GM18861 (cell line): Measurements from ENCODE around the gene UGT1A6.

Experiments
- ATAC-seq: cut with Tn5 transposase; IDR thresholded peaks from one replicate; pipeline ENCODE4 v1.9.1; 2021; ENCODE audit not compliant: unreplicated experiment

Gene UGT1A6

DNA sequence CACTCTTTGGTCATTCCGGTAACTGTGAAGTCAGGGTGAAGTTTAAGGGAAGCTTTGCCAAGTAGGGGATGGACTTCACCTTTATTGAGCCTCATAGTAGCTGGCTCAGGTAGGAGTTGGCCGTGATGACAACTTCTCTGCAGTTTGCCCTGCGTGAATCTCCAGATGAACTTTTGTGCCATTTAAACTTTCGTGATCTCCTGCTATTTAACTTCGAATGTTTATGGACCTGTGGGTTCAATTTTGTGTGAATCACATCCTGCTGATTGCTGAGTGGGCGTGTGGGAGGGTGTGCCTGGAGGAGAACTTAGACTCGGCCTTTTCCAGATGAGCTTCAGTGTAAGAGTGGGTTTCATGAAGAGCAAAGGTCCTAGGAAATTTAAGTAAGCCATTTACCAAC lies 71.6 kb downstream of the UGT1A6 start:
- ATAC-seq: no peak

- ATAC-seq: no peak
Observed at GRCh38 chr2:233764761-233765160, 72.1 kb downstream of the UGT1A6 start.

GRCh38 chr2:233766416-233766815 lies 73.7 kb downstream of the UGT1A6 start:
- ATAC-seq: no peak

- ATAC-seq: no peak
Observed at GRCh38 chr2:233768076-233768475, 75.4 kb downstream of the UGT1A6 start.

DNA sequence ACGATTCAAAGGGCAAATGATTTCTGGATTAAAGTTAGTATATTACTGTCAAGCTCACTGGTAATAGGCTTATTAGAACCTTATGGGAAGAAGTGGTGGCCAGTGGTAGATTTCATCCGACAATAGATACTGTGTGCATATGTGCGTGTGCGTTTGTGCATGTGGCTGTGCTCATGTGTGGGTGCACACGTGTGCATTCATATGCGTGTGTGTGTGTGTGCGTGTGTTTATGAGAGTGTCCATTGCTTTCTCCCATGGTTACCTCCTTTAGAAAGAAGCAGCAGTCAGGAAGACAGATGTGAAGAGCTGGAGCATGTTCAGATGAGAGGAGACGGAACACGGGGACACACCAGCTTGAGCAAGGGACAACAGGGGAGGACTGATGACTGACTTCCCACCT lies 76.6 kb downstream of the UGT1A6 start:
- no peak for ATAC-seq

- no peak for ATAC-seq
Observed at GRCh38 chr2:233772153-233772552, 79.5 kb downstream of the UGT1A6 start.

DNA sequence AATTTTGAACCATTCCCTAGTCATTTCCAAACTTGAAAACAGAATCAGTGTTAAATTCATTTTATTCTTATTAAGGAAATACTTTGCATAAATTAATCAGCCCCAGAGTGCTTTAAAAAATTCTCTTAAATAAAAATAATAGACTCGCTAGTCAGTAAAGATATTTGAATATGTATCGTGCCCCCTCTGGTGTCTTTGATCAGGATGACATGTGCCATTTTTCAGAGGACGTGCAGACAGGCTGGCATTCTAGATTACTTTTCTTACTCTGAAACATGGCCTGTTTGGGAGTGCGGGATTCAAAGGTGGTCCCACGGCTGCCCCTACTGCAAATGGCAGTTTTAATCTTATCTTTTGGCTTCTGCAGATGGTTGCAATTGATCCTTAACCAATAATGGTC lies 79.9 kb downstream of the UGT1A6 start:
- no peak for ATAC-seq

DNA sequence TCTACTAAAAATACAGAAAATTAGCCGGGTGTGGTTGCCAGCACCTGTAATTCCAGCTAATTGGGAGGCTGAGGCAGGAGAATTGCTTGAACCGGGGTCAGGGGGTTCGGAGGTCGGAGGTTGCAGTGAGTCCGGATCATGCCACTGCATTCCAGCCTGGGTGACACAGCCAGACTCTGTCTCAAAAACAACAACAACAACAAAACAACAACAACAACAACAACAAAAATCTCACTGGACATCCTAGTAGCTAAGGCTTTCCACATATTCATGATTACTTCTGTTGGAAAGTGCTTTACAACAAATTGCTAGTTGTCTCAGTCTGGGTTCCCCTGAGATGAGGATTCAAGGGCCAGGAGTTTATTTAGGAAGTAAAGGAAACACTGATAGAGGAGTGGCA lies 81.2 kb downstream of the UGT1A6 start:
- ATAC-seq: no peak

DNA sequence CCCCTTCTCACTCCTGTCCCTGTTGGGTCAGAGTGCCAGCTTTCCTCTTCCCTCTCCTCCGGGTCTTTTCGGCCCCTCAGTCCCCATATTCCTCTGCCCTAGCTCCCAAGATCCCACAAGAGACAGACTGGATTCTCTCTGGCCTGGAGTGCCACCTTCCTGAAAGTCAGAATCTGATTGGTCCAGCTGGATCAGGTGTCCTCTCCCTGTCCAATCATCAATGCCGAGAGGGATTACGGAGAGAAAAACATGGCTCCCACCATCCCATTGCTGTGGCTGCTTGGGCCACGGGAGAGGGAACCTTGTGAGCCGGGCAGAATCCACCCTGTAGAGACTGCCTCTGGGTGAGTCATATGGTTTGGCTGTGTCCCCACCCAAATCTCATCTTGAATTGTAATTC lies 82.7 kb downstream of the UGT1A6 start:
- ATAC-seq: no peak

GRCh38 chr2:233778030-233778429 lies 85.3 kb downstream of the UGT1A6 start, which contains the start of gene MROH2A:
MROH2A (plus strand) TSS chr2:233778330; CDS start chr2:233779359, 1,029 bp downstream.
- no peak for ATAC-seq

DNA sequence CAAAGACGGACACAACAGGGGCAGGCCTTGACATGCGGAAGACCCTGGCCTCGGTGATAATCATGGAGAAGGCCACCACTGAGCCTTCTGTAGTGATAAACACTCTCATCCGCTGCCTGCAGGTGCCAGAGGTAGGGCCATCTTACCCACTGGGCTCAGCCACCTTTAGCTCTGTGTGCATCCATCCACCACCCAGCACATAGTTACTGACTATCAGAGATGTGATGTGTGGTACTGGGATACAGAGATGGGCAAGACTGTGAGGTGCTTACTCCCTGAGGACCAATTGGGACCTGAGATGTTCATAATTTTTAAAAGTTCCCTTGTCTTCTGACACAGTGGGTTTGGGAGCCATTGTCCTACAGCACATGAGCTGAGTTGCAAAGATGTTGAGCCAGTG lies 87.0 kb downstream of the UGT1A6 start:
- ATAC-seq: no peak

DNA sequence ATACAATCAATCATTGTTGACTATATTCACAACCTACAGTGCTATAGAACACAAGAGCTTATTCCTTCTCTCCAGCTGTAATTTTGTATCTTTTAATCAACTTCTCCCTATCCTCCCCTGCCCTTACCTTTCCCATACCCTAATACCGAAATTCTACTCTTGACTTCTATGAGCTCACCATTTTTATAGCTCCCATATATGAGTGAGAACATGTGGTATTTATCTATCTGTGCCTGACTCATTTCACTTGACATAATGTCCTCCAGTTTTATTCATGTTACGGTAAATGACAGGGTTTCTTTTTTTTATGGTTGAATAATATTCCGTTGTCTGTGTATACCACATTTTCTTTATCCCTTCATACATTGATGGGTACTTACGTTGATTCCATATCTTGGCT lies 88.1 kb downstream of the UGT1A6 start:
- ATAC-seq: no peak

GRCh38 chr2:233789554-233789953 lies 96.9 kb downstream of the UGT1A6 start:
- ATAC-seq: no peak

- no peak for ATAC-seq
Observed at GRCh38 chr2:233791151-233791882, 98.6 kb downstream of the UGT1A6 start.

DNA sequence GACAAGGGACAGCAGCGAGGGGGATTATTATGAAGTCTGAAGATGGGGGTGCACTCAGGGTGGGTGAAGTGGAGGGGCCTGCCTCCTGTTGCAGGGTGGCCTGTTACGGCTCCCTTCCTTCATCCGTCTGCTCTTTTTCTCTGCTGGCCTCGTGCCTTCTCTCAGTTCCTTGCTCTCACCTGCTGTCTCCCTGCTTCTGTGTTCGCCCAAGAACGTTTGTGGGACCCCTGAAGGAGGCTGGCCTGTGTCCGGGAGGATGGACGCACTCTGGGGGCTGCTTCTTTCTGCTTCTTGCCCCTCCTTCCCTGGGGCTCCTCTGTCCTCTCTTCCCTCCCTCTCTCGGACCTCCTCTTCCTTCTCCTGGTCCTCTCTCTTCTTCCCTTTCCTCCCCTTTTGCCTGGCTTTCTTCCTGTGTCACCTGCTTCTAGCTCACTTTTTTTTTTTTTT lies 99.2 kb downstream of the UGT1A6 start:
- no peak for ATAC-seq

GRCh38 chr2:233792720-233793119 lies 100.0 kb downstream of the UGT1A6 start:
- no peak for ATAC-seq

DNA sequence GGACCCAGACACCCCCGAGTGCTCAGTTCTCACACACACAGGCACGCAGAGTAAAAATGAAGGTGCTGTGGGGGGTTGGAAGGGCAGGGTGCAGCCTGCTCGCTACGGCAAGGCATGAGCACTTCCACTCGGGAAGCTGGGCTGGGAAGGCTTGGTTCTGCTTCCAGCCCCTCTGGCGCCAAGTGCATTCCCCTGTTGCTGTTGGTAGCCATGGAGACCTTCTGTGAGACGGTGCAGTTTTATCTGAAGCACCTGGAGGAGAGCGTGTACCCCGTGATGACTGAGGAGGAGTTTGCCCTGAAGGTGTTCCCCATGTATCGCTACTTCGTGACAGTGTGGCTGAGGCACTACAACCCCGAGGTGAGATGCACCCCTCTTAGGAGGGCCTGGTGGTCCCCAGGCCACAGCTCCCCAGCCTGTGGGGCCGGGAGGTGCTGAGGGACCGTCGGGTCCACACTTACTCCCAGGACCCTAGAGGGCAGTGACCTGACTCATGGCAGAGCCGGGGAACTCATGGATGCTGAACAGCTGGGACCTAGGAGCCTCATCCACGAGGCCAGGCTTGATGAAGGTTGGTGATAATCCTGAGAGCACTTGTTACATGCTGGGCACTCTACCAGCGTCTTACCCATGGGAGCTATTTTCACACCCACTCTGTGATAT lies 100.9 kb downstream of the UGT1A6 start:
- no peak for ATAC-seq

GRCh38 chr2:233794128-233794658 lies 101.5 kb downstream of the UGT1A6 start:
- ATAC-seq: no peak

DNA sequence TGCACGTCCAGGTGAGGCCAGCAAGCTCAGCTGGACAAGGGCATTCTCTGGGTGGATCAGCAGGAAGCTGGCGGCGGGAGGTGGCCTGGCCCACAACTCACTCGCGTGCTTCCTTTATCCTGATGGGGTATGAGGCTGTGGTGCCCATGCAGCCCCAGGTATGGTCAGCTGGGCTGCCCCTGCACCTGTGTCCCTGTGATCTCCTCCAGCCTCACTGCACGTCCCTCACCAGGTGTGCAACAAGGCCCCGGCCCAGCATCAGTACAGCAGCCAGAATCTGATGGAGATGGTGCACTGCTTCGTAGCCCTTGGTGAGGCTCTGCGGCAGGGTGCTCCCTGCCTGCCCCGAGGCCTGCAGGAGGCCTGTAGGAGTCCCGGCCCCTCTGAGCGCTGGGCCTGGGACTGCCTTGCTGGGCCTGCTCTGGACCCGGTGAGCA lies 103.1 kb downstream of the UGT1A6 start:
- ATAC-seq: no peak

DNA sequence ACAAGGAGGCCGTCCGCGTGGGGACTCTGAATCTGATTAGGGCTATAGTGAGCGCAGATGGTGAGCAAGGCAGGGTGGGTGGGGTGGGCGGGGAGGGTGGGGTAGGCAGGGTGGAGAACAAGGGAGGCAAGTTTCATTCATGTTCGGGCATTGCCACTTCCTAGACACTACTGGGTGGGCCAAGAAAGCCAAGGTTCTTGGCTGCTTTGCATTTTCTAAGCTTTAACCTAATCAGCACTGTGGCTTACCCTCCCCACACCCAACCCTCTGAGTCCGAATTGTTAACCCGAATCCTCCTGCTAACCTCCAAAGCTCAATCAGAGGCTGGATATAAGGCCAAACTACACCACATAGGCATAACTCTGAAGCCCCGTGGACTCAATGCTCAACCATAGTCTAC lies 103.6 kb downstream of the UGT1A6 start:
- no peak for ATAC-seq

GRCh38 chr2:233798335-233799086 lies 105.8 kb downstream of the UGT1A6 start:
- no peak for ATAC-seq
